Mammary epithelial cell (primary cell): ENCODE measurements around the gene ITPRID1.
"Not testable (repeated sequence)": the region's sequence is repeated elsewhere in the genome, so short reads cannot be mapped to it uniquely, and the experiment has no call there.

Experiments
- CTCF ChIP-seq, 2 donors: IDR thresholded peaks in 1 of 2; conservative IDR thresholded peaks in 1 of 2; 2 replicates each; pipeline ENCODE4 v1.5.1; 2011 to 2012; ENCODE audit warnings: inconsistent platforms in 2 of 2, low read length in 2 of 2, mild to moderate bottlenecking in 2 of 2, control low read depth in 1 of 2, low read depth in 1 of 2; ENCODE audit not compliant: insufficient read depth in 1 of 2; ENCODE audit errors: extremely low read depth in 1 of 2
- EZH2 ChIP-seq: IDR thresholded peaks from 2 replicates; pipeline ENCODE4 v1.6.1; 2012; ENCODE audit warnings: low read length, inconsistent platforms, borderline replicate concordance

- not testable (repeated sequence) for TF ChIP-seq EZH2; CTCF (conservative IDR thresholded peaks at IDR 0.05 in 1 of 2, IDR thresholded peaks at IDR 0.05 in 1 of 2; ENCODE audit: extremely low read depth in 1 of 2, insufficient read depth in 1 of 2, low read depth in 1 of 2, low read length in 2 of 2)
These were observed 26.8 kb downstream of the ITPRID1 start for GRCh38 chr7:31540651-31541185.
